SK-MEL-5 (cell line): ENCODE data around the gene KATNBL1. TPM values are rescaled to one million over a fixed set of nuclear protein-coding genes. Genes with fewer than 3 reads are reported as not detected.
"Not testable (repeated sequence)": the region's sequence is repeated elsewhere in the genome, so short reads cannot be mapped to it uniquely, and the experiment has no call there.

ENCODE experiments used
- DNase-seq: peaks from one replicate; pipeline ENCODE4 v3.0.0-alpha.2; 2016; ENCODE audit warnings: low read depth, low spot score
- in situ Hi-C: cut with HindIII; loops from 2 replicates; pipeline ENCODE4 v1.10.0; 2016; ENCODE audit warnings: low sequenced_read_pairs, high pct_unique_total_duplicates, low pct_unique_long_range_greater_than_20kb
- total RNA-seq: library from RNA; depleted of rRNA; stranded (reverse); fragments of >200 nt; shearing (Covaris generic); gene quantifications from 2 replicates; pipeline ENCODE4 v1.2.3, GENCODE V29; 2014

Gene KATNBL1
- total RNA-seq, 1 experiment from 2014 or later = 59.4 TPM

DNA sequence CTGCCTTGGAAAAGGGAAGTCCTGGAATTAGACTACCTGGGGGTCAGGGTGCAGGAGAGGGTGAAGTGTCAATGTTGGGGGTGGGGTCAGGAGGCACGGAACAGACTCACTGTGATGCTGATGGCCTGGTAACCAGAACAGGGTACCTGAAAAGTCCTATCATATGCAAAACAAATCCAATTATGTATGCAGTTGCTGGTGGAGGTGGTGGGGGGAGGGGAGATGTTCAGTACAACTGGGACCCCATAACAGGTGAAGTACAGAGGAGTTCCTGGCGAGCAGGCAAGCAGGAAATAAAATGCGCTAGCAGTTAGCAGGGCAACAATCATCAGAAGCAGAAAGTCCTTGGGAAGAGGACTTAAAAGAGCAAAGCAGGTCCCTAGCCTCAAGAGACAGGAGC lies 4.2 kb upstream of the KATNBL1 start:
- in situ Hi-C loops = no loop called here
- no peak for DNase-seq

DNA sequence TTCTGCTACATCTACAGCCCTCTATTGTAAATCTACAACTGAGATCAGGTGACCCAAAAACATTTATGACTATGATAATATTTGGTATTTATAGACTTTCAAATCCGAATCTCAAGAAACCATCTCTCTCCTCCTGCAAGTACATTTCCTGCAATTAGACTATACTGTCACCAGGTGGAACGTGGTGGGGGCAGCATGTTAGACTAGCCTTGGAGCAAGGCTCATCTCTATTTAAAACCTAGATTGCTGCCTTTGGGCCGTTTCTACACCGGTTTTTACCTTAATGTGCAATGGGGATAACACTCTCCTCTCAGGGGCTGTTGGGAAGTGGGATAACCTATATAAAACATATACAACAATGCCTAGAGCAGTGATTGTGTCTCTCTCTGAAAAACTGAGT lies 3.8 kb upstream of the KATNBL1 start:
- no peak for DNase-seq
- in situ Hi-C loops = no loop called here

DNA sequence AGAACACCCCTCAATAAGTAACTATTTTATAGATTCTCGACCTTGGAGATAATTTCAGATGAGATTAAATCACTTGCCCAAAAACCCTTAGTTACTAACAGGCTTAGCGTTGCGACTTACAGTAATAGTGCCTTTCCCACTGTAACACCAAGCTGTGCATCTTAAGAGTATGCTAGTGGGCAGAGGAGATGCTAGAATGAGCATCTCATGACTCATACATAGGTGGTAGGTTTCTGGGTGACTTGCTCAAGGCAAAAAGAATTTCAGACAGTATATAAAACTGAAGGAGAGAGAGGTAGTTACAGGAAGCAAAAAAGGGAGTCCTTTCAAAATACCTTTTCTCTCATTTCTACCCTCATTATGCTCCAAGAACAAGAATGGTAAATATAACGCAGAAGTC lies 3.9 kb downstream of the KATNBL1 start:
- no peak for DNase-seq
- in situ Hi-C loops = no loop called here

GRCh38 chr15:34203936-34204335 lies 6.0 kb downstream of the KATNBL1 start:
- in situ Hi-C loops = no loop called here
- no peak for DNase-seq

DNA sequence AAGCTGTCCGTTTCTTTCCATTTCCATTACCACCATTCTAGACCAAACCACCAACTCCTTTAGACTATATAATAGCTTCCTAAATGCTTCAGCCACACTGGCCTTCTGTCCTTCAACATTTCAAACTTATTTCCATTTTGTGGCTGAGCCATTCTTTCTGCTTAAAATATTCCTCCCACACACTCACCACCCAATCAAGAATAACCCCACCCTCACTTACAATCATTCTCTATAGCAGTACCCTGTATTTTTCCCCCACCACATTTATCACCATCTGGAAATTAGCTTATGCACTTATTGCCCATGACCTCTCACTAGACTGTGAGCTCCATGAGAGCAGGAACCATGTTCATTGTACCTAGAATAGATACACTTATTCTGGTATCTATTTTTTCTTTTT lies 6.6 kb downstream of the KATNBL1 start:
- DNase-seq = no peak
- in situ Hi-C loops = no loop called here

DNA sequence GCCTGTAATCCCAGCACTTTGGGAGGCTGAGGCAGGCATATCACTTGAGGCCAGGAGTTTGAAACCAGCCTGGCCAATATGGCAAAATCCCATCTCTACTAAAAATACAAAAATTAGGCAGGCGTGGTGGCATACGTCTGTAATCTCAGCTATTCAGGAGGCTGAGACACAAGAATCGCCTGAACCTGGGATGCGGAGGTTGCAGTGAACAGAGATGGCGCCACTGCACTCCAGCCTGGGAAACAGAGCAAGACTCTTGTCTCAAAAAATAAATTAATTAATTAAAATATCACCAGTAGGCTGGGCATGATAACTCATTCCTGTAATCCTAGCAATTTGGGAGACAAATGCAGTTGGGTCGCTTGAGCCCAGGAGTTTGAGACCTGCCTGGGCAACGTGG lies 16.6 kb downstream of the KATNBL1 start:
- DNase-seq, in situ Hi-C loops: not testable (repeated sequence)

GRCh38 chr15:34188711-34189110 lies 21.2 kb downstream of the KATNBL1 start:
- peak; percentile 89 for DNase-seq
- in situ Hi-C loops = no loop called here

DNA sequence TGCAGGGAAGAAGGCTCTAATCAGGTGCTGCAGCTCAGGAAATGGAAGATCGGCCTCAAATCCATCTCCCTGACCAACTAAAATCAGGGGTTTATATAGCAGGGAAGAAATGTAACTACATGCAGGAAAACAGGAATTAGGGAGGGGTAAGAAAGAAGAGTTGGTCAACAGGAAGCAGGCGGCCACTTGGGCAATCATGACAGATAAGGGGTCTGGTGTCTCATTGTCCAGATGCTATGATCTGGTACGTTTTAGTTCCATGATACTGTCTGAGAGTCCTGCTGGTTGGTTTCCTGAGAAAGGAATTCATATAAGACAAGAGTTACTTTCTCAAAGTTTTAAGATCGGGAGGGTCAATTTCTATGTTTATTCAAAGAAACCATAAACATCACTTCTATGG lies 24.2 kb downstream of the KATNBL1 start:
- in situ Hi-C loops = no loop called here
- no peak for DNase-seq

GRCh38 chr15:34182942-34183341 lies 27.0 kb downstream of the KATNBL1 start:
- in situ Hi-C loops = no loop called here
- DNase-seq = no peak

DNA sequence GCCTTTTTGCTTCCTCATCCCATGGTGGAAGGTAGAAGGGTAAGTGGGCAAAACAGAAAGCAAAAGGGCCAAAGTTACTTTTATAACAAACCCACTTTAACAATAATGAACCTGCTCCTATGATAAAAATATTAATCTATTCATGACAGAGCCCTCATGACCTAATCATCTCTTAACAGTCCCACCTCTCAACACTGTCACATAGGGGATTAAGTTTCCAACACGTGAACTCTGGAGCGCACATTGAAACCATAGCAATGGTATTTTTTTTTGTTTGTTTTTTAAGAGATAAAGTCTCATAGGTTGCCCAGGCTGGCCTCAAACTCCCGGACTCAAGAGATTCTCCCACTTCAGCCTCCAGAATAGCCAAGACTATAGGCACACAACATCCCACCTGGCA lies 30.7 kb downstream of the KATNBL1 start:
- in situ Hi-C loops = no loop called here
- no peak for DNase-seq

- DNase-seq, in situ Hi-C loops: not testable (repeated sequence)
Observed at GRCh38 chr15:34165987-34166573, 43.8 kb downstream of the KATNBL1 start.

DNA sequence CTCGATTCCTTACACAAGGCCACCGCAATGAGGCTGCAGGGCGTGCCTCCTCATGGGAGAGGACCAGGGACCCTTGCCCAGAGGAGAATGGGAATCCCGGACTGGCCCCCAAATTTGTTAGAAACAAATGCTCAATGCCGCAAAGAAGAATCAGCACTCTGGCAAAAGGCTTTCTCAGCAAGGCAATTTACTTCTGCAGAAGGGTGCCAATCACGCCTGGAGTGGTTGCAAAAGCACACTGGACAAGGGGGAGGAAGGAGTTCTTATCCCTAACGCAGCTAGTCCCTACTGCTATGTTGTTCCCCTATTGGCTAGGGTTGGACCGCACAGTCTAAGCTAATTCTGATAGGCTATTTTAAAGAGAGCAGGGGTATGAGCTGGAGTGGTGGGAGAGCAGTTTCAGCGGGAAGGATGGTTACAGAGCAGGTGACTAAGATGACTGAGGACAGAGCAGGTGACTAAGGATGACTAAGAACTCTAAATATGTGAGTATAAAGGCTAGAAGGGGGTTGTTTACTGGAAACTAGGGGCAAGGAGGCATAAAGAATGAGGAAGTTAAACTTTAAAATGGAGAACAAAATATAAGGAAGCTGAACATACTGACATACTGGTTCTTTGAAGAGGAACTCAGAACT lies 48.5 kb downstream of the KATNBL1 start:
- in situ Hi-C loops = no loop called here
- DNase-seq = no peak

- no peak for DNase-seq
- in situ Hi-C loops = no loop called here
Observed at GRCh38 chr15:34160735-34161134, 49.2 kb downstream of the KATNBL1 start.

- no peak for DNase-seq
- in situ Hi-C loops = no loop called here
Observed at GRCh38 chr15:34158355-34158754, 51.5 kb downstream of the KATNBL1 start.

- peak; percentile 4 for DNase-seq
- in situ Hi-C loops = no loop called here
Observed at GRCh38 chr15:34155859-34156258, 54.0 kb downstream of the KATNBL1 start.

DNA sequence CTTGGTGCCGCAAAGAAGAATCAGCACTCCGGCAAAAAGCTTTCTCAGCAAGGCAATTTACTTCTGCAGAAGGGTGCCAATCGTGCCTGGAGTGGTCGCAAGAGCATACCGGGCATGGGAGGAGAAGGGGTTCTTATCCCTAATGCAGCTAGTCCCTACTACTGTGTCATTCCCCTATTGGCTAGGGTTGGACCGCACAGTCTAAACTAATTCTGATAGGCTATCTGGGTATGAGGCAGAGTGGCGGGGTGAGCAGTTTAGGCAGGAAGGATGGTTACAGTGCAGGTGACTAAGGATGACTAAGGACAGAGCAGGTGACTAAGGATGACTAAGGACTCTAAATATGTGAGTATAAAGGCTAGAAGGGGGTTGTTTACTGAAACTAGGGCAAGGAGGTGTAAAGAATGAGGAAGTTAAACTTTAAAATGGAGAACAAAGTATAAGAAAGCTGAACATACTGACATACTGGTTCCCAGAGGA lies 55.1 kb downstream of the KATNBL1 start:
- DNase-seq = no peak
- in situ Hi-C loops = no loop called here

DNA sequence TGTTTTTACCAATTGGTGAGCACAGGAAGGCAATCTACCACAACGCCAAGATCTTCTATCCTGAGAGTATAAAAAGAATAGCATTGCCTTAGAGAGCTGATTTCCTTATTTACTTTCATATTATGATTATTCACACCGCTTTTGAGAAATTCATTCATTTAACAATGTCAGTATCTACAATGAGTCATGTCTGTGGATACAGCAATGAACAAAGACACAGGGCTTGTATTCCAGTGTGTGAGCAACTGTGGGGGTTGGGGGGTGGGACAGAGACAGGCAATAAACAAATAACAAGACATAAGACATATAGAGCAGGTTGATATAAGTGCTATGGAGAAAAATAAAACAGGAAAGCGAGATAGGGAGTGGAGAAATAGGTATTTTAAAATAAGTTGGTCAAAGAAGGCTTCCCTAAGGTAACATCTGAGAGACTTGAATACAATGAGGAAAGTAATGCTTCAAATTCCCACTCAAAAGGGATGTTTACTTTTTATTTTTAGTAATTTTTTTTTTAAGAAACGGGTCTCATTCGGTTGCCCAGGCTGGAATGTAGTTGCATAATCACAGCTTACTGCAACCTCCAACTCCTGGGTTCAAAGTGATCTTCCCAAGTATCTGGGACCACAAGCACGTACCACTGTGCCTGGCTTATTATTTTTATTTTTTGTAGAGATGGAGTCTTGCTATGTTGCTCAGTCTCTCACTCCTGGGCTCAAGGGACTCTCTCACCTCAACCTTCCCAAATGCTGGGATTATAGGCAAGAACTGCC lies 62.3 kb downstream of the KATNBL1 start:
- DNase-seq = no peak
- in situ Hi-C loops = no loop called here

GRCh38 chr15:34133511-34133910 lies 76.4 kb downstream of the KATNBL1 start:
- in situ Hi-C loops = no loop called here
- DNase-seq = no peak

DNA sequence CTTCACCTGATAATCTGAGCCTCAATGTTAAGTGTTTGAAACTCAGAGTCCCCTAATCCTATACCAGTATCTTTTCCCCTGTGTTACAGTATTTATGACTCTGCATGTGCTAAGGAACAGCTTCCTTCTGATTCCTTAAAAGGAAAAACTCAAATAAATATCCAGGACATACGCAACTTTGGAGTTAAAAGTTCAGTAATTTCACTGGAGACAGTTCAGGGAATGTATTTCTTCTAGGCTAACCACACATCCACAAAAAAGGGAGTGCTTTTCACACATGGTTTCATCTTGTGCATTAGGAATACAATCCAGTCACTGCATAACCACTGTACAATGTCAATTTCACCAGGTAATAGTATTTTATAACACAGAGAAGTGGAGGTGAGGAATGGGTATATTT lies 77.0 kb downstream of the KATNBL1 start:
- in situ Hi-C loops = no loop called here
- no peak for DNase-seq
